Measurements from ENCODE around the gene ARAP1.
A peak's percentile ranks its signal among the peaks of the same experiment; 100 is the strongest.

Gene ARAP1

GRCh38 chr11:72655896-72656464 is 96.2 kb downstream of the ARAP1 start:
- no peak for DNase-seq

- DNase-seq, result no peak
Measured at GRCh38 chr11:72655014-72655413, 97.2 kb downstream of the ARAP1 start.

GRCh38 chr11:72653649-72654048 is 98.6 kb downstream of the ARAP1 start:
- no peak for DNase-seq

- peak; percentile 25 to 77 for DNase-seq
Measured at GRCh38 chr11:72652873-72653630, 99.2 kb downstream of the ARAP1 start.

- DNase-seq, result no peak
Measured at GRCh38 chr11:72652133-72652532, 100.1 kb downstream of the ARAP1 start.

GRCh38 chr11:72649215-72649976 is 102.8 kb downstream of the ARAP1 start:
- DNase-seq, result no peak

GRCh38 chr11:72648384-72649136 is 103.6 kb downstream of the ARAP1 start:
- no peak for DNase-seq

- no peak for DNase-seq
Measured at GRCh38 chr11:72647882-72648281, 104.3 kb downstream of the ARAP1 start.

- no peak for DNase-seq
Measured at GRCh38 chr11:72646472-72646871, 105.7 kb downstream of the ARAP1 start.

- DNase-seq, result no peak
Measured at GRCh38 chr11:72646024-72646423, 106.2 kb downstream of the ARAP1 start.

- DNase-seq, result no peak
Measured at GRCh38 chr11:72643547-72643946, 108.7 kb downstream of the ARAP1 start.

GRCh38 chr11:72642884-72643522 is 109.2 kb downstream of the ARAP1 start:
- DNase-seq, result peak in 1 of 2 experiments; percentile 49

- DNase-seq, result peak in 1 of 2 experiments; percentile 29
Measured at GRCh38 chr11:72642043-72642883, 109.9 kb downstream of the ARAP1 start.

GRCh38 chr11:72641522-72642042 is 110.6 kb downstream of the ARAP1 start:
- DNase-seq, result no peak

GRCh38 chr11:72639502-72640375 is 112.5 kb downstream of the ARAP1 start:
- no peak for DNase-seq

- no peak for DNase-seq
Measured at GRCh38 chr11:72637926-72638325, 114.3 kb downstream of the ARAP1 start.

- peak; percentile 62 to 70 for DNase-seq
Measured at GRCh38 chr11:72637198-72637597, 115.0 kb downstream of the ARAP1 start.

GRCh38 chr11:72636376-72636775 is 115.8 kb downstream of the ARAP1 start:
- DNase-seq, result peak; percentile 51 to 66

- DNase-seq, result no peak
Measured at GRCh38 chr11:72635933-72636332, 116.3 kb downstream of the ARAP1 start.

- DNase-seq, result no peak
Measured at GRCh38 chr11:72635309-72635915, 116.8 kb downstream of the ARAP1 start.
